ENCODE results near the gene PRKX.

DNA sequence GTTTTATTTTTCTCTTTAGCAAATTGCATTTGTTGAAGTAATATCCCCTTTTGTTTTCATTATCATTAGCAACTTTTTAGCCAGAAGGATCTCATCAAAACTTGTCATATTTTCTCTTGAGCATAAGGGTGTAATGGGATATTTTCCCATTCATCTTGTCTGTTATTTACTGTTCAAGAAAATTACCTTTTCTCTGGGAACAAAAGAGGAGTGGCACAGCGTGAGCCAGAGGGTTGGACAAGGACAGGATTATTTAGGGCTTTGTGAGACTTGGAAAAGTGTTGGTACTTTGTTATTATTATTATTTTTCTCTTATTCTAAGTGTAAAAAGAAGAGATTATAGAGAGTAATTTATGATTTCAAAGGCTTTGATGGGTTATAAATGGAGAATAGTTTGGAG, 135.9 kb downstream of the PRKX start:
- TF ChIP-seq POLR2AphosphoS5 (IDR thresholded peaks at IDR 0.05) (no peak), POLR2A (IDR thresholded peaks at IDR 0.05) (no peak)
- TF ChIP-seq, protein P1, sequence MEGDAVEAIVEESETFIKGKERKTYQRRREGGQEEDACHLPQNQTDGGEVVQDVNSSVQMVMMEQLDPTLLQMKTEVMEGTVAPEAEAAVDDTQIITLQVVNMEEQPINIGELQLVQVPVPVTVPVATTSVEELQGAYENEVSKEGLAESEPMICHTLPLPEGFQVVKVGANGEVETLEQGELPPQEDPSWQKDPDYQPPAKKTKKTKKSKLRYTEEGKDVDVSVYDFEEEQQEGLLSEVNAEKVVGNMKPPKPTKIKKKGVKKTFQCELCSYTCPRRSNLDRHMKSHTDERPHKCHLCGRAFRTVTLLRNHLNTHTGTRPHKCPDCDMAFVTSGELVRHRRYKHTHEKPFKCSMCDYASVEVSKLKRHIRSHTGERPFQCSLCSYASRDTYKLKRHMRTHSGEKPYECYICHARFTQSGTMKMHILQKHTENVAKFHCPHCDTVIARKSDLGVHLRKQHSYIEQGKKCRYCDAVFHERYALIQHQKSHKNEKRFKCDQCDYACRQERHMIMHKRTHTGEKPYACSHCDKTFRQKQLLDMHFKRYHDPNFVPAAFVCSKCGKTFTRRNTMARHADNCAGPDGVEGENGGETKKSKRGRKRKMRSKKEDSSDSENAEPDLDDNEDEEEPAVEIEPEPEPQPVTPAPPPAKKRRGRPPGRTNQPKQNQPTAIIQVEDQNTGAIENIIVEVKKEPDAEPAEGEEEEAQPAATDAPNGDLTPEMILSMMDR (IDR thresholded peaks at IDR 0.05): no peak

Data from transverse colon (tissue), 4 donors.